Erythroblast (primary cell): ENCODE results near the gene EGFL8.

Experiments
- GATA1 ChIP-seq: IDR thresholded peaks from 2 replicates; pipeline ENCODE4 v1.6.1; 2011; ENCODE audit warnings: low read depth, mild to moderate bottlenecking, control low read depth, low read length, moderate library complexity
- POLR2A ChIP-seq: IDR thresholded peaks from 2 replicates; pipeline ENCODE4 v1.6.1; 2011; ENCODE audit warnings: mild to moderate bottlenecking, low read length

- TF ChIP-seq POLR2A: no peak
- no peak for TF ChIP-seq GATA1
Measured at GRCh38 chr6:32187009-32187709, 22.8 kb downstream of the EGFL8 start.
